Activated naive CD8-positive, alpha-beta T cell treated with anti-CD3 and anti-CD28 coated beads, Interleukin-2, amount 50 U/mL, for 16 hours (primary cell): Measurements from ENCODE around the gene PNLIPRP2.

Source experiments
- DNase-seq: peaks from one replicate; pipeline ENCODE4 v3.0.0-alpha.2; 2020; ENCODE audit warnings: low read depth, low spot score

PNLIPRP2 gene

DNA sequence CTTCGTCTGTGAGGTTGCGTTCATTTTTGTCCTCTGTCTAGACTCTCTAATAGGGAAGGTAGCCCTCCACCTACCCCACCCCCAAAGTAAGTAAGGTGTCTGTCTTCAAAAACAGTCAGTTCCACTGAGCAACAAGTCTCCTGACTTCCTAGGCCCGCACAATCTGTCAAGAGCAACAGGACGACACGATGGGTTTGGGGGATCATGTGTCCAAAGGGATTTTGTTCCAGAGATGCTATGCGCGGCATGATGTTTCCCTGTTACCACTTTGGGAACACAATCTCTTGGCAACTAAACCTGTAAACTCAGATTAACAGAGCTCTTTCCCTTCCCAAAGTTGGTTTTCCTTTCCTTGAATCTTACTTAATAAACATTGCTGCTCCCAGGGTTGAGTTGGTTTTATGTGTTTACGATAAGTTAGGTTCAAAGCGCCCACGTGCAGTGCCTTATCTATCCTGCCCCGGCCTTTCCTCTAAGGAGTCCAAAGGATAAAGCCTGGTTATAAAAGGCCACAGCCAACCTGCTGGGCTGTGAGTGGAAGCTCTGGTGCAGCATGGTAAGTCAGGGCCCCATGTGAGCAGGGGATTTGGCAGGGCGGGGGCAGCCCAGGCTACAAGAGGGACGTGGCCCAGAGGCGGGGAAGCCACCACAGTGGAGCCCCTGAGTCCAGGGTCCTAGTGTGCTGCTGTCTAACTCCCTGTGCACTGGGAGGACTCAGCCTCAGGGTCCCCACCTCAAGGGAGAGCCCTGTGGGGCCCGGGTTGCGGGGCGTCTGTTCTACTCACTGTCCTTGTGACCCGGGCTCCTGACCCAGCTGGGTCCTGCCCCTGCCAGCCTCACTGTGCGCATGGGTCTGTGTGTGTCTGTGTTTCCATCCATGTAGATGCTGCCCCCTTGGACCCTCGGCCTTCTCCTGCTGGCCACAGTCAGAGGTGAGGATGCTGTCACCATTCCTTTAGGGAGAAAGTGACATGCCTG, at the start of gene PNLIPRP2:
Gene PNLIPRP2 (plus strand): TSS at position 531 of the 978 bp plus-strand sequence.
- DNase-seq, result no peak

DNA sequence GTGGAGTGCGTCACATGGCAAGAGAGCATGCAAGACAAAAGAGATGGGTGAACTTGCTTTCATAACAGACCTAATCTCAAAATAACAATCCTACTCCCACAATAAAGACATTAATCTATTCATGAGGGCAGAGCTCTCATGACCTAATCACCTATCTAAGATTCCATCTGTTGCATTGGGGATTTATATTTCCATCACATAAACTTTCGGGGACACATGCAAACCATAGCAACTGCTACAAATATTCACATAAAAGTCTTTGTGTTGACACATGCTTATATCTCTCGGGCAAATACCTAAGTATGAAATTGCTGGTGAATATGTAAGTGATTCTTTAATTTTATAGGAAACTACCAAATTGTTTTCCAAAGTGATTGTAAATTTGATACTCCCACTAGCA, 46.0 kb upstream of the PNLIPRP2 start:
- no peak for DNase-seq

DNA sequence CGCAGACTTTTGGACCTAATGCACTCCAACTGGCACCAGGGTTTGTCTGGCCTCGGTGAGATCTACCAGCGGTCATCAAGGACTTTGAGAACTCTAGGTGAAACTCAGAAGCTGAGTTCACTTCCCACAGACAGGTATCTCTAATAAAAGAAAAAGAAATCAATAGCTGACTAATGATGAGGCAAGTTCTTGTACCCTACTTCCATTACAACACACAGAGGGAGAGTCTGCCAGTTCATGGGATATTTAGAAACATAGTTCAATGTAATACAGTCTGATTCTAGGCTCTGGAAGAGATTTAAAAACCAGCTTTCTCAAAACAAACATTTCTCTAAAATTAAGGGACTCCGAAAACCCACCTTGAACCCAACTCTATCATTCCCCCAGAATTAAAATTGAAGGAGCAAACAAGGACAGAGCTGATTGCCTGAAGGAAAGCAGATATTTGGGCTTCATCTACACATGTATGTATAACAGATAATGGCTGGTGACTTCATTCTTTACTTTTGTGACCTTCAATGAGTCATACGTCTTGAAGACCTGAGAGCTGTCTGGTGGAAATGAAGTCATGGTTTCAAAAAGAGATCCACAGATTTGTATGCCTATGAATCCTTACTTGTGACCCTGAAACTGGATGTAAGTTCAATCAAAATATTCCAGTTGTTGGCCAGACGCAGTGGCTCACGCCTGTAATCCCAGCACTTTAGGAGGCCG, 32.7 kb upstream of the PNLIPRP2 start:
- DNase-seq, result no peak

DNA sequence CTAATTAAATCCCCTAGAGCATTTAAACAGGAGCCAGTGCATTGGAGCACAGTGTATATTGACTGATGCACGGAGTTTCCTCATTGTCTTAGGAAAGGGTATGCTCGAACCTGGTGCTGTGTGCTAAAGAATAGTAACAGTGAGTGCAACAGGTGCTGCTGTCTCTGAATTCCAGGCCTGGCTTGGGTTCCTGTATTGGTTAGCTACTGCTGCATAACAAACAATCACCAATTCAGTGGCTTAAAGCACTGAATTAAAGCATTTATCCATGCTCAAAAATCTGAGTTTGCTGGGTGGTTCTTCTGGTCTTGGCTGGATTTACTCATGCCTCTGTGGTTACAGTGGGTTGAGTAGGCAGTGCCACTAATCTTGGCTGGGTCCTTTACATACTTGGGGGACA, 31.8 kb upstream of the PNLIPRP2 start:
- DNase-seq, result no peak

DNA sequence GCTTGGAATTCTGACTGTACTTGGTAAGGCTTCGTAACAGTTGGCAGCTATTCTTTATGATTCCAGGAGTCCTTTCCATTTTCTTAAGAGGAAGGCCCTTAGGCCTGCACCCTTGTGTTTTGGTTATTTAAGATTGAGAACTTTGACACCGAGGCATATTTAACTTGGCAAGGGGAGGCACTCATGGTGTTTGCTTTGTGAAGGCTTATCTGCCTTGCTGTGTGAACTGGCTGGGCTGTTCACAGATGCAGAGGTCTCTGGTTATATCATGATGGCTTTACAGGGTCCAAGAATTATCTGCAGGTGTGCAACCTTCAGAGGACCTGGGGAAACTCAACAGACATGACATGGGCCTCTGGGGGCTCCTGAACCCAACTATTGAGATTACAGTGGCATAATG, 30.8 kb upstream of the PNLIPRP2 start:
- DNase-seq, result no peak

DNA sequence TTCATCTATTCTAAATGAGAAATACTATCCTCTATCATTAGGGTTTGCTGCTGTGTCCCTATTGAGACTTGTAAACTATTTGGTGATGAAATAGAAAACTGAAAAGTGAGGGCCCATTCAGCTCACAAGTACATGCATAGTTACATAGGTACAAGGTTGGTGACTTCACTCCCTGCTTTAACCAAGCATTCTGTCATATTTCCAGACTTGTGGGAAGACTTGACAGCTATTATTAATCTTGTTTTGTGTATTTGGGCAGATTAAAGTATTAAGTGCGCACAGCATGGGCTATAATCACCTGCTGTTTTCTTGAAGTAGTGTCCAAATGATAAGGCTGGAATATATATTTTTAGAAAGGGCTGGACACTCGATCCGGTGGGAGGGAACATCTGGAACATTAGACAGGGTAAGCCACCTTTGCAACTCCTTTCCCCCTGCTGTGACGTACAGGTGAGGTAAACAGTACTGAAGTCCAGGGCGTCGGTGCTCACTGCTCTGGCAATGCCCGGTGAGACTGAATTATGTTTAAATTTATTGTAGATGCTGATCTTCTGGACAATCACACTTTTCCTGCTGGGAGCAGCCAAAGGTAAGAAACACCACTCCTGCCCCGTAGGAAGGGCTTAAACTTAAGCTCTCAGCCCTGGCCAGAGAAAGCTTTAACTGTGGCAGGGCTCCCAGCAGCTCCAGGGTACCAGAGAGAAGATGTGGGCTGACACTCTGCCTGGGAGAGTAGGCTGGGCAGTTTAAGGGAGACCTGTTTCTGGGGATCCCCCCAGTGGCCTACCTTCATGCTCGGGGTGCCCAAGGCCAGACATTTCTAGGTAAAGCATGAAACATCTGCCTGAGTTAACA, 29.9 kb upstream of the PNLIPRP2 start, which contains the start of gene PNLIPRP1:
Gene PNLIPRP1 (plus strand): TSS at position 370 of the 855 bp plus-strand sequence. CDS start 171 bp downstream, at position 541.
- DNase-seq, result no peak

DNA sequence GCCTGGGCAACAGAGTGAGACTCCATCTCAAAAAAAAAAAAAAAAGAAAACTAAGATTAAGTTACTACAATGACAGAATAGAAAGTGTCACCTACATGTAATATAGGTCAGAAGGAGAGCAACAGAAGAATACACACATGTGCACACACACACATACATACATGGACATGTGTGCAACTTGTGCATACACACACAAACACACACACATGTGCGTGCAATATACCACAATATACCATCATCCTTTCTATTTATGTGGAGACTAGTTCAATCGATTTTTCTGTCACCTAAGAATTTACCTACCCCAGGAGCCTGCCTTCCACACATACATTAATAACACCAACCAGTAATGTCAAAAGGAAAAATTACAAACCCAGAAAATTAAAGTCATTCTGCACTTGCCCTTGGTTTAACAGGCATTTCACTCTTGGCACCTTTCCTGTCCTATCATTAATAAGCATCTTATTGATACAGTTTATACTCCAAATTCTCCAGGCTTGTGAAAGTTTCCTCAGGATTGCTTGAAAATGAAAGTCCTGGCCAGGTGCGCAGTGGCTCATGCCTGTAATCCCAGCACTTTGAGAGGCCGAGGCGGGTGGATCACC, 27.5 kb upstream of the PNLIPRP2 start:
- no peak for DNase-seq

DNA sequence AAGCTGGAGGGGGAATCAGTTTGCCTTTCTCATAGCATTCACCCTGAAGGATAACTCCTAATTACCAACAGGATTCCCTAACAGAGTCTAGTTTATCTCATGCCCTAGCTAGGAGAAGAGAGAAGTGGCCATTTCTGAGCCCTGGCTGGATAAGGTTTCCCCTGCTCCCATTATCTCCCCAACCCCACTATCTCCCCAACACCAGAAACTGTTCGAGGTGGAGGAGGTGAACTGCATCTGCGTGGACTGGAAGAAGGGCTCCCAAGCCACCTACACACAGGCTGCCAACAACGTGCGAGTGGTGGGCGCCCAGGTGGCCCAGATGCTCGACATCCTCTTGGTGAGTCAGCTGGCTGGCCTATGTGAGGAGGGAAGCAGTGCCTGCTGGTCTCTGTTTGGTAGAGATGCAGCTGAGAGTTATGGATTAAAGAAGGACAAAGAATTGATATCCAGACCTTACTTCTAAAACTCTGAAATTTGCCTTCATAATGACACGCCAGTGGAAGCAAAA, 26.2 kb upstream of the PNLIPRP2 start:
- DNase-seq, result no peak

DNA sequence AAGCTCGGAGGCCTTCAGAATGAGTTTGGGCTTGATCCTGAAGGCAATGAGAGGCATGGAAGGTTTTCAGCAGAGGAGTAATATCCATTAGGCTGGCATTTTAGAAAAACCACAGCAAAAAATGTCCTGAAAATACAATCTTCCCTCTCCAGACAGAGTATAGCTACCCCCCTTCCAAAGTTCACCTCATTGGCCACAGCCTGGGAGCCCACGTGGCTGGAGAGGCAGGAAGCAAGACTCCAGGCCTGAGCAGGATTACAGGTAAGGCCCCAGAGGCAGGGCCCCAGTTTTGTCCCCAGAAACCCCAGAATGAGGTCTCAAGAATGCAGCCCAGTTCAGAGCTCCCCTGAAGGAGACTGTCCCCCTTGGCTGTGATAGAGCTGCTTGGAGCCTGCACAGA, 24.7 kb upstream of the PNLIPRP2 start:
- no peak for DNase-seq

DNA sequence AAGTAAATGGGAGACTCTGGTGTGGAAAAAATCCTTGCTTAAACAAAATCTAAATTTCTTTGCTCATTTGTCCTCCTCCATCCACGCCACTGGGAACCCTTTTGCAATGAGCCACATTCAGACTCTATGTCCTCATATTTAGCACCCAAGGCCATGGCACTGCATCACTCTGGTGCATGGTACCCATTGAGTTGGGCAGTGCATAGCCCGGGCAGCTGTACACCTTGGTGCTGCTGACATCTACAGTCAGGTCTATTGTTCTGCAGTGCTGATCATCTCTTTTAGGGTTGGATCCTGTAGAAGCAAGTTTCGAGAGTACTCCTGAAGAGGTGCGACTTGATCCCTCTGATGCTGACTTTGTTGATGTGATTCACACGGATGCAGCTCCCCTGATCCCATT, 23.2 kb upstream of the PNLIPRP2 start:
- DNase-seq, result no peak

DNA sequence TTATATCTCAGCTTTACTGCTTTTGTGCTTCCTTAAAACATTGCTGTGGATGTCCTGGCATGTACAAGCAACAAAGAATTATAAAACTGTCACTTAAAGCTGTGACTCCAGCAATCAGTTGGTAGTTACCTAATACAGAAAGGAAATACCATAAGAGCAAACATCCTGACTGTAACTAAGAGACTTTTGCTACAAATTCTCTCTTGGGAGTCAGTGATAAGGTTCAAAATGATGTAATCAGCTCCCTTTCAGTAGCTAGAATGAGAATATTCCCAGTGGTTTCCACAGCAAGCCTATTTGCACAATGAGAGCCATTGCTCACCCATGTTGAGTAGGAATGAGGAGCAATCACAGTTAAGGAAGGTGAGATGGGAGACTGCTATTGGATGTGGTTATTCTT, 22.4 kb upstream of the PNLIPRP2 start:
- DNase-seq, result no peak

DNA sequence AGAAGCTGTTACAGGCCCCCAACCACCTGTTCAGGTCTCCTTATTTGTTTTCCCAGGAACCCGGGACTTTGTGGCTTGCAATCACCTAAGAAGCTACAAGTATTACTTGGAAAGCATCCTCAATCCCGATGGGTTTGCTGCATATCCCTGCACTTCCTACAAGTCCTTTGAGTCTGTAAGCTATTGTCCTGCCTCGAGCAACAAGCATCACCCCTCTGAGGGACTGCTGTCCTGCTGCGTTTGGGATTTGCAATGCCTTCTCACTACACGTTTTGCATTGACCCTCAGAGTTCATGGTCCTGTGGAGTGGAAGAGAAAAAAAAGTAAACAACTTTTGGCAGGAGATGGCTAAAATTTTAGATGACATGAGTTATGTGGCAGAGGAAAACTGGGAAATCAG, 20.8 kb upstream of the PNLIPRP2 start:
- no peak for DNase-seq

DNA sequence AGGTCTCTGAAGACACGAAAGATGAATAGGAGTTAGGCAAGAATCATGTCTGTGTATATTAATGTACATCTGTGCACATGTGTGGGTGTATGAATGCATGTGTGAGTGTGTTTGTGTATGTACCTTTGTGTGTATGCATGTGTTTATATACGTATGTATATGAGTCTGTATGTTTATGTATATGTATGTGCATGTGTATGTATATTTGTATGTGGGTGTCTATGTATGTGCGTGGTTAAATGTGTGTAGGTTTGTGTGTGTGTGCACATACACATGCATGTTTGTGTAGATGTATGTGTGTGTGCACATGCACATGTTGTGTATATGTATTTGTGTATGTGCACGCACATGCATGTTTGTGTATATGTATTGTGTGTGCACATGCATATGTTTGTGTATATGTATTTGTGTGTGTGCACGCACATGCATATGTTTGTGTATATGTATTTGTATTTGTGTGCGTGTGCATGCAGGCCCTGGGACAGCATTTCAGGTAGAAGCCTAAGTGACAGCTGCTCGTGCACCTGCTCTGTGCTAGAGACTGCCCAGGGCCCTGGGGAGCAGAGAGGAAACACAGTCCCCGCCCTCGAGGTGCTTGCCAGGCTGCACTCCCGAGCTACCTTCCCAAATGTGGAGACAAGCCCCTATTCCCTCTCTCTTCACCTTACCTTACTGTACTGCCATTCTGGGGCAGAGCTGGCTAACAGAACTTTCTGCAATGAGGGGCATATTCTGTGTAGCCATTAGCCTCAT, 17.9 kb upstream of the PNLIPRP2 start:
- DNase-seq, result no peak

DNA sequence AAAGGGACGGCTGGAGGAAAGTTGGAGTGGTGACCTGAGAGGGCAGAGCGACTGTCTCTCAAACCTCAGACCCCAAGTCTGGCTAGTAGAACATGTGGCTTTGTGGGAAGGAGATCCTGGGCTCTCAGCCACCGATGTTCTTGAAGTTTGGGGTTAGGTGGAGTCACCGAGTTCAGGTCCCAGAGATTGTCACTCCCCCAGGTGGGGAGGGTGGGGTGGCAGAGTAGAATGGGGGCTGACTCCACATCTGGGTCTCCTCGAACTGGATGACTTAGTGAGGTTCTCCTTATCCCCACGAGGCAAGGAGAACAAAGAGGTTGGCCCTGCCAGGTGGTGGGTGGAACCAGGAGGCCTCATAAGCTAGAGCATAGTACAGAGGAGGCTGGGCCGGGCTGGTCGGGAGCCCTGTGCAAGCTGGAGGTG, 14.7 kb upstream of the PNLIPRP2 start:
- no peak for DNase-seq

DNA sequence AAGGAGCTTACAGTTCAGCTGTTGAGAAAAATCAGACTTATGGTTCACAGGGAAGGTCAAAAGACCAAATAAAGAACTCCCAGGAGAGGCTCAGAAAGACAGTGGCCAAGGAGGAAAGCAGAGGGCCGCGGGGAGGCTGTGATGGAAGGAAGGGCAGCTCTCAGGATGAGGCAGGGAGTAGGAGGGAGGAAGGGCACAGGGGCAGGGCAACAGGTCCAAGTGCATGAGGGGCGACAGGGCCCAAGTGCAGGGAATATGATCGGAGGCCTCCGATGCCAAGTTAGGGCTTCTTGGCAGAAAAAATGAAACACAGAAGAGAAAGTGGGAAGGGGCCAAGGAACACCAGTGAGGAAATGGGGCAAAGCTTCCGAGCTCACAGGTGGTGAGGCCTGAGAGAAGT, 13.4 kb upstream of the PNLIPRP2 start:
- no peak for DNase-seq

DNA sequence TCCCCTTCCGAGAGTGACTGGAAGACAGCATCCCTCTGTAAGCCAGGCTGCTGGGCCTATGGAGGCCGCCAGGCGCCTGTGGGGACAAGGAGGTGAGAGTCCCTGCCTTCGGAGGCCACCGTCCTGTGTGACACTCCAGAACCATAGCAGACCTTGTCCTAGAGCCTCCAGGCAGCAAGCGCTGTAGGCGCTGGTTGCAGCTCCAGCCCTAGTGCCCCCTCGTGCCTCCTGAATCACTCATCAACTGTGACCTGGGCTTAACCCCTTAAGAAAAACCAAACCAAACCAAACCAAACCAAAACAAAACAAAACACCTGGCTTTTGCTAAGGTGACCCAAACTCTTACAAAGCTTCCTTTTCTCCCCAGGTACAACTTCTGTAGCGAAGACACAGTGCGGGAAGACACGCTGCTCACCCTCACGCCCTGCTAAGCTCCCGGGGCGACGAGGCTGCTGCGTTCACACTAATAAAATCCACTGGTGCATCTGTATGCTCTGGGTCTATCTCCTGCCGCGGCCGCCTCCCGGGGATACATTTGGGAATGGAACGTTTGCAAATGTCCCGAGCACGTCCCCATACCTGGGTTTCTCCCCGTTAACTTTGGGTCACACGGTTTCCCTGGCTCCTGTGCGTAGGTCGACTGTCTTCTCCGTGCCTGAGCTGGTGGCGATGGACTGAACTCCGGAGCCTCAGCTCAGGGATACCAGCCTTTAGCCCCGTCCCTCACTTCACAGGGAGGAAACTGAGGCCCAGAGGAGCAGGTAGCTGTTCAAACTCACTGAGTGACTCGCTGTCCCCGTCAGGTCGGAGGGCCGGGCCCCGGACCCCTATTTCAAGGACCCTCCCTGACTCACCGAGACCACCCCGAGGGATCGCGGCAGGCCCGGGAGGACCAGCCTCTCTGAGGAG, 11.8 kb upstream of the PNLIPRP2 start:
- DNase-seq, result no peak

DNA sequence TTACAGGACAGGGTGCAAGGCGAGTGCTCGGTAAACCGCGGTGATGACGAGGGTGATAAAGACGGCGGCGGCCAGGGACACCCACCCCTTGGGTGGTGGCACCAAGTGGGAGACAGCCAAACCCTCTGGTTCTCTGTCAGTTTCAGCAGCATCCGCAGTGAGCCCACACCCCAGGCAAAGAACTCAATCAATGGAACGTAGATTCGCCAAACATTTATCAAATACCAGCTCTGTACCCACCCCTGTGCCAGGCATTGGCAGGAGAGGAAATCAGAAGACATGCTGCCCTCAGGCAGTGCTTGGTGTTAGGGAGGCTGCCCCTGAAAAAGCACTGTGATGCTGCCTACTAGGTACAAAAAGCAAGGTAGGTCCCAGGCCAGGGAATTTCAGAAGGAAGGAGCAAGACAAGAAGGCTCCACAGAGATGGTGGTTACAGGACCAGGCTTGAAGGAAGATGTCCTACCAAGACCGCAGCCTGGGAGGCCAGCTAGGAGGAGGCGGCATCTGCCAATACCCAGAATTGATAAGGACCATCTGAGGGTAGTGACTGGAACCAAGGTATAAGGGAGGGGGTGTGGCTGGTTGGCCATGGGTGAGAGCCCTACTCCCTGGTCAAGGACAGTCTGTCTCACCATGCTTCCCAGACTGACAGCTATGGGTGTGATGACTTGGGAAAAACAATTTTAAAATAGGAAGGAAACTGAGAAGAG, 10.2 kb upstream of the PNLIPRP2 start:
- DNase-seq, result no peak

DNA sequence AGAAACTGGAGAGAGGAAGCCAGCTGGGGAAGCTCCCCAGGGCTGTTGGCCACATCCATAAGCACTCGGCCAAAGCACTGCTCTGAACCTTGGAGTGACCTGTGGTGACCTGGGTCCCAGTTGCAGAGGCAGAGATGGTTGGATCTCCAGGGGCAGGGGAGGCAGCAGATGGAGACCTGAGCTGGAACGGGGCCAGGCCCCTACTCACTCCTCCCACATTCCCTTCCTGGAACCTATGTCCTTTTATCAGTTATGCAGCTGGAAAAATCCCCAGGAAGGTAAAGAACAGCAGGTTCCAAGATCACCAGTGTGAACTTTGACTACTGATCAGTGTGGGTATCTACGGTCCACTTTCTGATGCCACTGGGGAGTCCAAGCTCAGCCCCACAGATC, 9.6 kb upstream of the PNLIPRP2 start:
- no peak for DNase-seq
